ENCODE measurements around the gene KMO.

KMO gene

GRCh38 chr1:241542199-241542907 lies 10.2 kb downstream of the KMO start:
- no peak for DNase-seq

- no peak for DNase-seq
Observed at GRCh38 chr1:241548008-241548407, 15.8 kb downstream of the KMO start.

- no peak for DNase-seq
Observed at GRCh38 chr1:241550318-241550717, 18.1 kb downstream of the KMO start.

GRCh38 chr1:241551759-241552638 lies 19.8 kb downstream of the KMO start:
- no peak for DNase-seq

- no peak for DNase-seq
Observed at GRCh38 chr1:241553886-241554592, 21.9 kb downstream of the KMO start.

GRCh38 chr1:241555526-241555925 lies 23.3 kb downstream of the KMO start:
- no peak for DNase-seq

GRCh38 chr1:241557031-241557430 lies 24.9 kb downstream of the KMO start:
- no peak for DNase-seq

GRCh38 chr1:241557551-241558193 lies 25.5 kb downstream of the KMO start:
- DNase-seq, result no peak

- no peak for DNase-seq
Observed at GRCh38 chr1:241560146-241560848, 28.1 kb downstream of the KMO start.

- no peak for DNase-seq
Observed at GRCh38 chr1:241560849-241561187, 28.6 kb downstream of the KMO start.

GRCh38 chr1:241569848-241570247 lies 37.7 kb downstream of the KMO start:
- no peak for DNase-seq

- DNase-seq, result no peak
Observed at GRCh38 chr1:241574154-241574553, 42.0 kb downstream of the KMO start.

GRCh38 chr1:241579434-241579833 lies 47.3 kb downstream of the KMO start:
- no peak for DNase-seq

GRCh38 chr1:241582921-241583321 lies 50.7 kb downstream of the KMO start:
- DNase-seq, result no peak

- DNase-seq, result no peak
Observed at GRCh38 chr1:241586905-241587512, 54.8 kb downstream of the KMO start.

- no peak for DNase-seq
Observed at GRCh38 chr1:241589521-241589920, 57.3 kb downstream of the KMO start.

GRCh38 chr1:241590719-241591118 lies 58.5 kb downstream of the KMO start:
- DNase-seq, result peak; percentile 90

- peak; percentile 95 for DNase-seq
Observed at GRCh38 chr1:241591317-241591716, 59.1 kb downstream of the KMO start.

- DNase-seq, result peak; percentile 67
Observed at GRCh38 chr1:241591736-241592135, 59.6 kb downstream of the KMO start.

GRCh38 chr1:241592273-241592958 lies 60.2 kb downstream of the KMO start:
- DNase-seq, result no peak

- no peak for DNase-seq
Observed at GRCh38 chr1:241593186-241593585, 61.0 kb downstream of the KMO start.

All from islet precursor cell (in vitro differentiated cells).